ENCODE data around the gene CFAP54. TPM values are rescaled to one million over a fixed set of nuclear protein-coding genes. Genes with fewer than 3 reads are reported as not detected.

CFAP54 gene
- total RNA-seq, 4 donors from 2014 or later, result 0.16 TPM; not detected in 3

DNA sequence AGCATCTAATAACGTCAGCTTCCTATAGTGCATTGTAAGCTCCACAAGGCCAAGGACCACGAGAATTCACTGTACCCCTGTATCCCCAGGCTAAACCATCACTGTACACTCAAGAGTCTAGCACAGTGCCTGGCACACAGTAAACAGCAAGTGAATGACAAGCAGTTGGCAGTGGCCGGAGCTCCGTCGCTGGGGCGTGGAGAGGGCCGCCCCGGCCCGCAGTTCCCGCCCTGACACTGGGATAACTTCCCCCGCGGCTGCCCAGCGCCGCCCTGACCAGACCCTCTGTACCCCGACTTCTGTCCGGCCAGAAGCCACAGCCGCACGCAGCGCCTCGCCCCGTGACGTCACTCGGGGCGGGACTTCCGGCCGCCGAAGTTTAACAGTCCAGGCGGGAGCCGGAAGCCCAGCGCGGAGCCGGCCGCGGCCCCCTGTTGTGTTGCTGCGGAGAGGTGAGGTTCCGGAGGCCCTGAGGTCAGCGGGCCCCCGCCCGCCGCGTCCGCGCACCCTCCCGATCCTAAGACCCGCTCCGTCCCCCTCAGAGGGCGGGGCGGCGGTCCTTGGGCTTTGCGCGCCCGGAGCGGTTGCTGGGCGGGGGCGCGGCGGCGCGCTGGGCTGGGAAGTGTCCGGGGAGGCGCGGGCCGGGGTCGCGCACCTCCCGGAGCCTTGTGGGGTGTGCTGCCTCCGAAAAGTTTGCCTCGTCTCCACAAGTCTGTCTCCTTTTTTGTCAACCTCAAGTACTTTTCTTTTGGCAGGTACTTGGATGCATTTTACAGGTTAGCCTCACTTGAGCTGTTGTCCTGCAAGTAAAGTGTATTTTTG lies 417.7 kb downstream of the CFAP54 start, which contains the start of gene NEDD1:
Gene NEDD1 (plus strand): TSS at position 409 of the 822 bp plus-strand sequence. CDS start 2,503 bp downstream, outside the sequence.
- peak; percentile 90 to 92 for DNase-seq (ENCODE audit: low spot score in 2 of 2)
- H3K27me3 ChIP-seq, result no peaks in the 10 kb centered on the region
- H3K9me3 ChIP-seq, result no peaks in the 10 kb centered on the region
- 0% methylated on average over 9 of the region's 68 CpGs for WGBS
- peak within 1 kb of the TSS; percentile 84 for H3K27ac ChIP-seq
- peak within 1 kb of the TSS; percentile 84 for H3K4me3 ChIP-seq
- H3K4me1 ChIP-seq, result peaks cover 21% of the 10 kb centered on the region
- no peaks in the 10 kb centered on the region for H3K36me3 ChIP-seq
- peak in 1 of 2 donors; percentile 73 for TF ChIP-seq POLR2A (IDR thresholded peaks at IDR 0.05)
- no peak for TF ChIP-seq EP300 (IDR thresholded peaks at IDR 0.05)
- TF ChIP-seq POLR2AphosphoS5 (IDR thresholded peaks at IDR 0.05), result peak in 1 of 3 donors; percentile 18

DNA sequence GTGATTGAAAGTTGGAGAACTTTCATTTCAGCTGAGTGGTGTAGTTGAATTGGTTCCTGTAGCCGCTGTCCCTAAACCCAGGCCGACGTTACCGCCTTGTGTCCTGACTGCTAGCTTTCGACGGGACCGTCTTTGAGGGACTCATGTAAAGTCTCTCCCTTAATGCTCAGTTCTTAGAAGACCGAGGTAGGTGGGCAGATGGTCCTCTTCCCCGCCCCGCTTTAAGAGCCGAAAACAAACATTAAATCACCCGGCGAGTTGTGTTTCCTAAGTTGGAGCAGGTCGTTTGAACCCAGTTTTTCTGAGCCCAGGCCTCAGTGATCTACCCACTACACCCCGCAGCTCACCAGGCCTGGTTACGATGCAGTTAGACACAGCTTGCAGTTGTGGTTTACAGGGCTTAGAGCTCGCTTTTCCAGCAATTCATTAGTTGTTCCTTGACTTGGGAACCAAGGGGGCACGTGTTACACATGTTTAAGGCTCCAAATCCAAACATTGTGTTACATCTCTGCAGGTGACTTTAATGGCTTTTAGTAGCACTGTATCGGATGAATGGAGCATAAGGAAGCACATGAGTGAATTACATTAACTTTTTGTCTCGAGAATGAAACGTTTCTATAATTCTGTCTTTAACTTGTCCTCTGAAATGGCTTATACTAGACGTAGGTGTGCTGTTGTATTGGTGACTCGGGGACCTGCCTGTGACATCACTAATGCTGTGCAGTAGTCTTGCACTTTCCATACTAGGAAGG lies 418.5 kb downstream of the CFAP54 start:
- H3K27me3 ChIP-seq, result no peaks in the 10 kb centered on the region
- H3K27ac ChIP-seq, result peak overlapping the region; percentile 84
- WGBS, result 7% methylated on average over 23 of the region's 23 CpGs
- DNase-seq (ENCODE audit: low spot score in 2 of 2), result no peak
- TF ChIP-seq POLR2AphosphoS5 (IDR thresholded peaks at IDR 0.05), result no peak
- TF ChIP-seq, protein P1, sequence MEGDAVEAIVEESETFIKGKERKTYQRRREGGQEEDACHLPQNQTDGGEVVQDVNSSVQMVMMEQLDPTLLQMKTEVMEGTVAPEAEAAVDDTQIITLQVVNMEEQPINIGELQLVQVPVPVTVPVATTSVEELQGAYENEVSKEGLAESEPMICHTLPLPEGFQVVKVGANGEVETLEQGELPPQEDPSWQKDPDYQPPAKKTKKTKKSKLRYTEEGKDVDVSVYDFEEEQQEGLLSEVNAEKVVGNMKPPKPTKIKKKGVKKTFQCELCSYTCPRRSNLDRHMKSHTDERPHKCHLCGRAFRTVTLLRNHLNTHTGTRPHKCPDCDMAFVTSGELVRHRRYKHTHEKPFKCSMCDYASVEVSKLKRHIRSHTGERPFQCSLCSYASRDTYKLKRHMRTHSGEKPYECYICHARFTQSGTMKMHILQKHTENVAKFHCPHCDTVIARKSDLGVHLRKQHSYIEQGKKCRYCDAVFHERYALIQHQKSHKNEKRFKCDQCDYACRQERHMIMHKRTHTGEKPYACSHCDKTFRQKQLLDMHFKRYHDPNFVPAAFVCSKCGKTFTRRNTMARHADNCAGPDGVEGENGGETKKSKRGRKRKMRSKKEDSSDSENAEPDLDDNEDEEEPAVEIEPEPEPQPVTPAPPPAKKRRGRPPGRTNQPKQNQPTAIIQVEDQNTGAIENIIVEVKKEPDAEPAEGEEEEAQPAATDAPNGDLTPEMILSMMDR (IDR thresholded peaks at IDR 0.05), result no peak
- TF ChIP-seq POLR2A (IDR thresholded peaks at IDR 0.05), result no peak
- TF ChIP-seq EP300 (IDR thresholded peaks at IDR 0.05), result no peak
- peaks cover 21% of the 10 kb centered on the region for H3K4me1 ChIP-seq
- H3K9me3 ChIP-seq, result no peaks in the 10 kb centered on the region
- no peaks in the 10 kb centered on the region for H3K36me3 ChIP-seq
- H3K4me3 ChIP-seq, result peak overlapping the region; percentile 84

DNA sequence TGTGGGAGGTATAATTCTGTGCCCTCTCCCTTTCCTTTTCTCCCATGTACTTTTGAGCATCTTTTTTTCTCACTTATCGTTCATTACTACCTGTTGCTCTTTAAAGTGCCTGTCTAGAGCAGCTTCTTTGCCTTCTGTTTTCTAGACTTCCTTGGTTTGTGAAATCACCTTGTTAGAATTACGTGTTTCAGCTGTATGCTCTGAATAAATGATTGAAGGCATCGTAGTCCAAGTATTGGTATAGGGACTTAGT lies 419.0 kb downstream of the CFAP54 start:
- no peaks in the 10 kb centered on the region for H3K27me3 ChIP-seq
- peaks cover 21% of the 10 kb centered on the region for H3K4me1 ChIP-seq
- no peaks in the 10 kb centered on the region for H3K9me3 ChIP-seq
- H3K4me3 ChIP-seq, result peak overlapping the region; percentile 84
- H3K27ac ChIP-seq, result no peak overlapping the region
- no peak for TF ChIP-seq POLR2A (IDR thresholded peaks at IDR 0.05)
- TF ChIP-seq POLR2AphosphoS5 (IDR thresholded peaks at IDR 0.05), result no peak
- TF ChIP-seq, protein P1 (IDR thresholded peaks at IDR 0.05), result no peak
- no peak for TF ChIP-seq EP300 (IDR thresholded peaks at IDR 0.05)
- no peaks in the 10 kb centered on the region for H3K36me3 ChIP-seq
- WGBS, result 72% methylated on average over 3 of the region's 3 CpGs
- DNase-seq (ENCODE audit: low spot score in 2 of 2), result no peak

DNA sequence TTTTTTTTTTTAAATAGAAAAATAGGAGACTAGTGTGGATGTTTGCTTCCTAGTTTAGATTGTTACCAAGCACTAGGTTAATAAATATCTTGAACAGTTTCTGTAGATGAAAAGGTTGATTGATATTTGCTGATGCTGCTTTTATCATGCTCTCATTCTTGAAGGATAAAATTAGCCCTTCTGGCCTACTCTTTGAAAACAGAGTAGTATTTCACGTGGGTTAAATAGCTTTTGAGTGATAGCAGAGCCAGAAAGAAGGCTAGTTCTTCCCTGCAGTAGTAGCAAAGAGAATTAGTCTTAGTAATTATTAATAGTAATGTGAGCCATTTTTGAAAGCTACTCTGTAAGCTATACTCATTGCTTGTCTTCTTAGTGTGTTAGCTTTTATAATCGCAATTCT lies 422.9 kb downstream of the CFAP54 start:
- WGBS, result 67% methylated on average over 2 of the region's 2 CpGs
- no peak overlapping the region for H3K27ac ChIP-seq
- H3K27me3 ChIP-seq, result no peaks in the 10 kb centered on the region
- H3K9me3 ChIP-seq, result no peaks in the 10 kb centered on the region
- no peaks in the 10 kb centered on the region for H3K36me3 ChIP-seq
- TF ChIP-seq POLR2A (IDR thresholded peaks at IDR 0.05) (no peak), EP300 (IDR thresholded peaks at IDR 0.05) (no peak), POLR2AphosphoS5 (IDR thresholded peaks at IDR 0.05) (no peak)
- TF ChIP-seq, protein P1 (IDR thresholded peaks at IDR 0.05), result no peak
- H3K4me1 ChIP-seq, result peaks cover 14% of the 10 kb centered on the region
- no peak for DNase-seq (ENCODE audit: low spot score in 2 of 2)
- no peak overlapping the region for H3K4me3 ChIP-seq

DNA sequence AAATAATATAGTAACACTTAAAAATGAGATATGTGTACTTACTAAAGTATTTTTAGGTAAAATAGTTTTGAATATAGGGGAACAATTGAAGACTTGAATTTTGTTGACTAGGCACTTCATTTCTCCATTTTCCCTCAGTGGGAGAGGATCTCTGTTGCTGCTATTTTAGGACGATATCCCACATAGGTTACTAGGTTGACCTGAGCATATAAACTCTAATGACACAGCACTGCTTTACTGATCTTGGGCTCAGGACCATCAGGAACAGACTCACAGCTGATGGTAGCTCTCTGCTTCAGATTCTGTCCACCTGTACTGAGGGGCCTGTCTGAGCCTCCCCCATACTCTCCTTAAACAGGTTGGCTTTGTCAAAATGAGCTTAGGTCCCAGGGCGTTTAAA lies 423.6 kb downstream of the CFAP54 start:
- no peaks in the 10 kb centered on the region for H3K9me3 ChIP-seq
- WGBS, result 95% methylated on average over 2 of the region's 2 CpGs
- no peak for DNase-seq (ENCODE audit: low spot score in 2 of 2)

More for the DNA sequence above, 423.6 kb downstream of the CFAP54 start:
- Histone ChIP-seq H3K4me3 (no peak overlapping the region), H3K27me3 (no peaks in the 10 kb centered on the region), H3K27ac (no peak overlapping the region), H3K36me3 (no peaks in the 10 kb centered on the region), H3K4me1 (peaks cover 10% of the 10 kb centered on the region)
- TF ChIP-seq POLR2A (IDR thresholded peaks at IDR 0.05), result no peak
- TF ChIP-seq, protein P1 (IDR thresholded peaks at IDR 0.05), result no peak
- no peak for TF ChIP-seq EP300 (IDR thresholded peaks at IDR 0.05)
- TF ChIP-seq POLR2AphosphoS5 (IDR thresholded peaks at IDR 0.05), result no peak

Data from suprapubic skin (tissue), 4 donors.